Breast epithelium (tissue), 3 donors: ENCODE results near the gene NAB2.

Experiments used
- CTCF ChIP-seq, 3 donors: fragments of 450-650 bp; IDR thresholded peaks; one replicate each; pipeline ENCODE4 v1.5.1; 2016 to 2017; ENCODE audit warnings: antibody characterized with exemption in 3 of 3, mild to moderate bottlenecking in 3 of 3, moderate library complexity in 3 of 3
- POLR2A ChIP-seq: fragments of 450-650 bp; IDR thresholded peaks from one replicate; pipeline ENCODE4 v1.6.1; 2016; ENCODE audit warnings: antibody characterized with exemption, mild to moderate bottlenecking, moderate library complexity

GRCh38 chr12:57085999-57086492 lies 2.9 kb upstream of the NAB2 start:
- TF ChIP-seq CTCF (IDR thresholded peaks at IDR 0.05) = no peak
- TF ChIP-seq POLR2A = no peak
